ENCODE measurements around the gene SLC39A5. TPM values are rescaled to one million over a fixed set of nuclear protein-coding genes. Genes with fewer than 3 reads are reported as not detected.
A peak's percentile ranks its signal among the peaks of the same experiment; 100 is the strongest.

The SLC39A5 gene
- total RNA-seq, 2 donors from 2014 or later: not detected

DNA sequence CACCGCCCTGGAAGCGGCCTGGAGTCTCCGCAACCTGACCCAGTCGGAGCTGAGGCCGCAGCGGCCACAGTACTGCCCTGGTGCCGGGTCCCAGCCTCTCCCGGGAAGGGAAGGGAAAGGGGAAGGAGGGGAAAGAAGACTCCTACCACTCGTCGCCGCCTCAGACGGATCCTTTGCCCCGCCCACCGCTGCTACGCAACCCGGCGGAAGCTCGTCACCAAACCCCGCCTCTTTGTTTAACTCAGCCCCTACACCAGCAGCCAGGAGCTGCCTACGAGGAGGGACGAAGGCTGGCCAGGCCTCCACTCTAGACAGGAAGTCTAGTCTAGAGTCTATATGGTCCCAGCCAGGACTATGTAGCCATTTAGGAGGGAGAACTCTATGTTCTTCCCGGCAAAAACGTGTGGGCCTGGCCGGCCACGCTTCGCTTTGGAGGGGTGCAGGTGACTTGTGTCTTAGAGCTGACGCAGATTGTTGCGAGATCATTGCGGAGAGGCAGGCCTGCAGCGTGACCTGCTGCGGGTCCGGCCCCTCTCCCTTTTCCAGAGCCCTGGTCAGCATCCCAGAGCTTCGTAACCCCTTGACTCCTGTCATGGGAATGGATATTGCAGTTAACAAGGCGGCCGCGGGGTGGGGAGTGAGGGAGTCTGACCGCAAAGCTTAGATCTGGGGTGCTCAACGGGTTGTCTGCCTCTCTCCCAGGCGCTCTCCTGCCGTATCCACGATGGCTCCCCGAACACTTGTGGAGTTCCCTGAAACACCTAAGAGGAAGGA is 7.9 kb upstream of the SLC39A5 start, which contains the start of gene RNF41:
RNF41 (minus strand) TSS at position 166 of the 774 bp plus-strand sequence. CDS start 7,875 bp downstream, outside the sequence.
- ATAC-seq: peak; percentile 83
- Mint-ChIP-seq H3K4me1 (peaks cover 40% of the 10 kb centered on the region), H3K36me3 (ENCODE audit: low read depth) (no peaks in the 10 kb centered on the region), H3K27me3 (no peaks in the 10 kb centered on the region), H3K4me3 (peak within 1 kb of the TSS; percentile 98), H3K27ac (peak within 1 kb of the TSS; percentile 99)
- H3K9me3 ChIP-seq (ENCODE audit: control insufficient read depth, low read length, poor library complexity, severe bottlenecking): no peaks in the 10 kb centered on the region
- peak; percentile 80 to 85 (median 83) for DNase-seq

GRCh38 chr12:56222531-56222895 is 7.3 kb upstream of the SLC39A5 start:
- ATAC-seq: no peak
- DNase-seq: no peak
- H3K36me3 Mint-ChIP-seq (ENCODE audit: low read depth): no peaks in the 10 kb centered on the region
- no peaks in the 10 kb centered on the region for H3K9me3 ChIP-seq (ENCODE audit: control insufficient read depth, low read length, poor library complexity, severe bottlenecking)
- peak overlapping the region; percentile 99 for H3K27ac Mint-ChIP-seq
- no peaks in the 10 kb centered on the region for H3K27me3 Mint-ChIP-seq
- H3K4me3 Mint-ChIP-seq: peak overlapping the region; percentile 98
- peaks cover 40% of the 10 kb centered on the region for H3K4me1 Mint-ChIP-seq

- Mint-ChIP-seq H3K4me3 (peak overlapping the region; percentile 85), H3K27ac (peak overlapping the region; percentile 67), H3K36me3 (ENCODE audit: low read depth) (no peaks in the 10 kb centered on the region), H3K27me3 (no peaks in the 10 kb centered on the region), H3K4me1 (peaks cover 40% of the 10 kb centered on the region)
- DNase-seq: no peak
- ATAC-seq: no peak
- no peaks in the 10 kb centered on the region for H3K9me3 ChIP-seq (ENCODE audit: control insufficient read depth, low read length, poor library complexity, severe bottlenecking)
These were observed 6.2 kb upstream of the SLC39A5 start for GRCh38 chr12:56223571-56224101.

- H3K27me3 Mint-ChIP-seq: no peaks in the 10 kb centered on the region
- peak; percentile 77 for ATAC-seq
- H3K4me3 Mint-ChIP-seq: peak within 1 kb of the TSS; percentile 85
- peaks cover 40% of the 10 kb centered on the region for H3K4me1 Mint-ChIP-seq
- peak; percentile 79 to 91 (median 91) for DNase-seq
- H3K9me3 ChIP-seq (ENCODE audit: control insufficient read depth, low read length, poor library complexity, severe bottlenecking): no peaks in the 10 kb centered on the region
- H3K27ac Mint-ChIP-seq: peak within 1 kb of the TSS; percentile 99
- no peaks in the 10 kb centered on the region for H3K36me3 Mint-ChIP-seq (ENCODE audit: low read depth)
These were observed 5.6 kb upstream of the SLC39A5 start, which contains the start of gene NABP2 for GRCh38 chr12:56224102-56224701. TSS of gene NABP2 (plus strand) at chr12:56224342. CDS start at chr12:56224857, 515 bp downstream.

DNA sequence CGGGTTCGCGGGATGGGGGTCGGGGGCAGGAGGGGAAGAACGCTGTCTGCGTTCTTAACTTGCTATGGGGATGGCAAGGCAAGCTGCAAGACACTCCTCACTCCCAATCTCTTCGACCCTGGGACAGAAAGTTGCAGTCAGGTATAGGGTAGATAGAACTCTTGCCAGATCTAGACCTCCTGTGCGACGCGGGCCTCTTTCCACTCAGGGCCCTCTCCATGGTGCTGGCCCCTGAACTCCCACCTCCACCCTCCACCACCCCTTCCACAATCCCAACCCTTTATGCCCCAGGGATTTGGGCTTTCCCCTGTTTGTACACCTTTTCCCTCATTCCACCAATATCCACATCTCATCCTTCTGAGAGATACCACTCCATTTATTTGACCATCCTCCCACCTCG is 4.9 kb upstream of the SLC39A5 start:
- H3K27me3 Mint-ChIP-seq: no peaks in the 10 kb centered on the region
- peak overlapping the region; percentile 85 for H3K4me3 Mint-ChIP-seq
- no peak for DNase-seq
- H3K9me3 ChIP-seq (ENCODE audit: control insufficient read depth, low read length, poor library complexity, severe bottlenecking): no peaks in the 10 kb centered on the region
- H3K36me3 Mint-ChIP-seq (ENCODE audit: low read depth): no peaks in the 10 kb centered on the region
- peaks cover 40% of the 10 kb centered on the region for H3K4me1 Mint-ChIP-seq
- H3K27ac Mint-ChIP-seq: peak overlapping the region; percentile 67
- no peak for ATAC-seq

DNA sequence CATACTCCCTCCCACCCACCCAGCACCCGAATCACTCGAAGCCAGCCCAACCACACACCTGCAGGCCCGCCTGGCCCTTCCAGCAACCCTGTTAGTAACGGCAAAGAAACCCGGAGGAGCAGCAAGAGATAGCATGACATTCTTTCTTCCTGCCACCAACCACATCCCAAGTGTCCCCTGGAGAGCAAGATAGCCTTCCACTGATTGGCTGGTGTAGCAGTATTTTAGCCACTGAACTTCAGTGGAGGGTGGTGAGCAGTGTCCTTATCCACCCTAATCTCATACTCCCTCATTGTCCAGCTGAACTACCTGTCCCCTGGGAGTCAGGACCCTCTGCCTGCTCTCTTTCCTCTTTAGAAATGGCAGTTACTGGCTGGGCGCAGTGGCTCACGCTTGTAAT is 769 bp upstream of the SLC39A5 start:
- Mint-ChIP-seq H3K27ac (no peak overlapping the region), H3K4me3 (no peak overlapping the region), H3K27me3 (no peaks in the 10 kb centered on the region), H3K36me3 (ENCODE audit: low read depth) (no peaks in the 10 kb centered on the region), H3K4me1 (peaks cover 15% of the 10 kb centered on the region)
- no peak for DNase-seq
- no peaks in the 10 kb centered on the region for H3K9me3 ChIP-seq (ENCODE audit: control insufficient read depth, low read length, poor library complexity, severe bottlenecking)
- no peak for ATAC-seq

DNA sequence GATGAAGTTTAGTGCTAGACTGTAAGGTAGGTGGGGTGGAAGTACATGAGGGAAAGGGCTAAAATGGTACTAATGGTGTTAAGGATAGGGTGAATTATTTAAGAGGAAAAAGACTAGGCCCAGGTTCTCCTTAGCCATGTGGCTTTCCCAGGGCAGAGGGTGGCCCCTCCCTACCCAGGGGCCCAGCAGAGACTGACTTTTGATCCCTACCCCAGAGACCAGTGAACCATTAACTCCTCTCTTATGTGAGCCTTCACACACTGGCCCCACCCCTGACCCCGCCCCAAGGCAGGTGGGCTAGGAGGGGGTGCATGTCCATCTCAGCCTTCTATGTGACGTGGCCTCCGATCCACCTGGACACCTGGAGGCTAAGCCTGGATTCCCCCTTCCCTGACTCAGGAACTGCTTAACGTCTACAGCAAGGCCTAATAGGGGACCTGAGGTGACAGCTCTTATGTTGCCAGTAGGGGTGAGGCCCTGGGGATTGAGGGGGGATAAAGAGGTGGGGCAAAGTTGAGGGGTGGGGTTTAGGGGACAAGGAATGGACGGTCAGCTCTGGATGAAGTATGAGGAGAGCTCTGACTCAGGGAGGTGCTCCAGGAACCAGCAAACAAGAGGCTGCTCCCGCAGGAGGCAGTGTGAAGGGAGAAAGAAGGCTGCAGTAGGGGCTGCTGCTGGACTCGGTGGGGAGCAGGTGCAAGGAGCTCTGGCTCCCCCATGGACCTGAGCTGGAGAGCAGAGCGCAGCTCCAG is 757 bp downstream of the SLC39A5 start:
- no peak for DNase-seq
- no peak for ATAC-seq
- Mint-ChIP-seq H3K27me3 (no peaks in the 10 kb centered on the region), H3K4me3 (no peak overlapping the region), H3K27ac (no peak overlapping the region), H3K36me3 (ENCODE audit: low read depth) (no peaks in the 10 kb centered on the region), H3K4me1 (peaks cover 3% of the 10 kb centered on the region)
- no peaks in the 10 kb centered on the region for H3K9me3 ChIP-seq (ENCODE audit: control insufficient read depth, low read length, poor library complexity, severe bottlenecking)

- ATAC-seq (no peak), DNase-seq (no peak)
- no peak overlapping the region for H3K4me3 Mint-ChIP-seq
- peaks cover 2% of the 10 kb centered on the region for H3K4me1 Mint-ChIP-seq
- H3K27ac Mint-ChIP-seq: no peak overlapping the region
- H3K27me3 Mint-ChIP-seq: no peaks in the 10 kb centered on the region
- H3K36me3 Mint-ChIP-seq (ENCODE audit: low read depth): no peaks in the 10 kb centered on the region
- H3K9me3 ChIP-seq (ENCODE audit: control insufficient read depth, low read length, poor library complexity, severe bottlenecking): no peaks in the 10 kb centered on the region
These were observed 1.3 kb downstream of the SLC39A5 start for GRCh38 chr12:56231184-56231582.

GRCh38 chr12:56234746-56235436 is 5.0 kb downstream of the SLC39A5 start:
- ATAC-seq (no peak), DNase-seq (no peak)
- no peaks in the 10 kb centered on the region for H3K36me3 Mint-ChIP-seq (ENCODE audit: low read depth)
- no peak overlapping the region for H3K4me3 Mint-ChIP-seq
- H3K4me1 Mint-ChIP-seq: peaks cover 4% of the 10 kb centered on the region
- no peak overlapping the region for H3K27ac Mint-ChIP-seq
- no peaks in the 10 kb centered on the region for H3K27me3 Mint-ChIP-seq
- H3K9me3 ChIP-seq (ENCODE audit: control insufficient read depth, low read length, poor library complexity, severe bottlenecking): no peaks in the 10 kb centered on the region

- Mint-ChIP-seq H3K36me3 (ENCODE audit: low read depth) (no peaks in the 10 kb centered on the region), H3K4me1 (peaks cover 4% of the 10 kb centered on the region), H3K27ac (no peak overlapping the region), H3K4me3 (no peak overlapping the region), H3K27me3 (no peaks in the 10 kb centered on the region)
- H3K9me3 ChIP-seq (ENCODE audit: control insufficient read depth, low read length, poor library complexity, severe bottlenecking): no peaks in the 10 kb centered on the region
- no peak for ATAC-seq
- no peak for DNase-seq
These were observed 6.2 kb downstream of the SLC39A5 start for GRCh38 chr12:56236091-56236490.

DNA sequence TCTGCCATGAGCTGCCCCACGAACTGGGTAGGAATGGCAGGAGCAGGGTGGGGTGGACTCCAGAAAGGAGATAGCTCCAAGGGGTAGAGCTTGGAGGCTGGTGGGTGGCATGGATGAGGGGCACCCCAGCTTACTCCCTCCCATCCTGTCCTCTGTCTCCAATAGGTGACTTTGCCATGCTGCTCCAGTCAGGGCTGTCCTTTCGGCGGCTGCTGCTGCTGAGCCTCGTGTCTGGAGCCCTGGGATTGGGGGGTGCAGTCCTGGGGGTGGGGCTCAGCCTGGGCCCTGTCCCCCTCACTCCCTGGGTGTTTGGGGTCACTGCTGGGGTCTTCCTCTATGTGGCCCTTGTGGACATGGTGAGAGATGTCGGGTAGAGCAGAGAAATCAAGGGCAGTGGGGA is 7.1 kb downstream of the SLC39A5 start:
- Mint-ChIP-seq H3K36me3 (ENCODE audit: low read depth) (peaks cover 2% of the 10 kb centered on the region), H3K27ac (peak overlapping the region; percentile 43)

DNA sequence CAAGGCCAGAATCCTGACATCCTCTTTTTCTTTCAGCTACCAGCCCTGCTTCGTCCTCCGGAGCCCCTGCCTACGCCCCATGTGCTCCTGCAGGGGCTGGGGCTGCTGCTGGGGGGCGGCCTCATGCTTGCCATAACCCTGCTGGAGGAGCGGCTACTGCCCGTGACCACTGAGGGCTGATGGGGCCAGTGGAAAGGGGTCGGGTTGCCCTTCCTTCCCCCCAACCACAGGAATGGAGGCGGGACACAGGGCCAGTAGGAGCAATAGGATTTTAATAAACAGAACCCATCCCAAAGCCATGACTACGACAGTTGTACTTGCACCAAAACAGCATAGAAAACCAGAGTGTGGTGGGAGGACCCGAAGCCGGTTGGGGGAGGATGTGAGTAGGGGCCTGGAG is 7.7 kb downstream of the SLC39A5 start:
- Mint-ChIP-seq H3K4me3 (no peak overlapping the region), H3K27ac (peak overlapping the region; percentile 43), H3K27me3 (no peaks in the 10 kb centered on the region), H3K4me1 (peaks cover 4% of the 10 kb centered on the region), H3K36me3 (ENCODE audit: low read depth) (peaks cover 4% of the 10 kb centered on the region)
- ATAC-seq (no peak), DNase-seq (no peak)
- H3K9me3 ChIP-seq (ENCODE audit: control insufficient read depth, low read length, poor library complexity, severe bottlenecking): no peaks in the 10 kb centered on the region

More for the DNA sequence above, 7.1 kb downstream of the SLC39A5 start:
- Mint-ChIP-seq H3K27me3 (no peaks in the 10 kb centered on the region), H3K4me3 (no peak overlapping the region), H3K4me1 (peaks cover 4% of the 10 kb centered on the region)
- DNase-seq: no peak
- ATAC-seq: no peak
- H3K9me3 ChIP-seq (ENCODE audit: control insufficient read depth, low read length, poor library complexity, severe bottlenecking): no peaks in the 10 kb centered on the region
